Mesothelial cell of epicardium (in vitro differentiated cells): ENCODE measurements around the gene PTPRN2. TPM values are rescaled to one million over a fixed set of nuclear protein-coding genes. Genes with fewer than 3 reads are reported as not detected.

Source experiments
- DNase-seq, 2 experiments: peaks; one replicate each; pipeline ENCODE4 v3.0.0; 2021; ENCODE audit warnings: low spot score in 2 of 2; ENCODE audit not compliant: unreplicated experiment in 2 of 2
- H3K27ac Mint-ChIP-seq: 2 replicates; pipeline ENCODE4 v1.8.0; 2021; ENCODE audit warnings: mixed read lengths
- H3K27me3 Mint-ChIP-seq: 2 replicates; pipeline ENCODE4 v1.8.0; 2021; ENCODE audit warnings: low read depth, mixed read lengths
- H3K36me3 Mint-ChIP-seq: 2 replicates; pipeline ENCODE4 v1.8.0; 2021; ENCODE audit warnings: mixed read lengths
- H3K4me1 Mint-ChIP-seq: 2 replicates; pipeline ENCODE4 v1.8.0; 2021; ENCODE audit warnings: mixed read lengths
- H3K4me3 Mint-ChIP-seq: 2 replicates; pipeline ENCODE4 v1.8.0; 2021; ENCODE audit warnings: mild to moderate bottlenecking, moderate library complexity, mixed read lengths
- H3K9me3 Mint-ChIP-seq: 2 replicates; pipeline ENCODE4 v1.8.0; 2021; ENCODE audit warnings: mixed read lengths
- total RNA-seq: library from RNA; stranded (reverse); gene quantifications from 3 replicates; pipeline ENCODE4 v1.2.1, GENCODE V29; 2021
- TF ChIP-seq, protein P1 (sequence below): fragments of 200-600 bp; sonication (generic); IDR thresholded peaks from one replicate; pipeline ENCODE4 v1.5.0; 2021; ENCODE audit warnings: antibody characterized with exemption; ENCODE audit not compliant: unreplicated experiment

Gene PTPRN2
- total RNA-seq, 1 donor from 2014 or later, result 2.2 TPM

DNA sequence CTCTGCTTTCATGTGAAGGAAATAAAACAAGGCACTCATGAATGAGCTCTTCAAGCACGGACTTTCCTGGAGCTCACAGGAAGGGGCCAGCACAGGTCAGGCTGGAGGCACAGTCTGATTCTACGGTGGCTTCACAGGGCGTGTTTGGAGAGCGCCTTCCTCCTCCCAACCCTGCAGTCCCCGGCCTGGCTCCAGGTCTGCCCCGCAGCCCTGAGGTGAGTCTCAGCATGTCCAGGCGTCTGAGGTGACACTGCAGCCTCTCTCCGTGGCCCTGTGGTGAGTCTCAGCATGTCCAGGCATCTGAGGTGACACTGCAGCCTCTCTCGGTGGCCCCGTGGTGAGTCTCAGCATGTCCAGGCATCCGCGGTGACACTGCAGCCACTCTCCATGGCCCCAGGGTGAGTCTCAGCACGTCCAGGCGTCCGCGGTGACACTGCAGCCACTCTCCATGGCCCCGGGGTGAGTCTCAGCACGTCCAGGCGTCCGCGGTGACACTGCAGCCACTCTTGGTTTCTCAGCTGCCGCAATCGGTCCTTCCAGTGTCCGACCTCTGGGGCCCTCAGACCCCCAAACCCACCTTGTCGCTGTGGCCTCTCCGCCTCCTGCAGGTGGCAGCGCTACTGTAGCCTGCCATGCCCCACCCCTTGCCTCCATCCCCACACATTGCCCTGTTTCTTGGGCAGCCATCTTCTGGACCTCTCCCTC is 869.2 kb downstream of the PTPRN2 start:
- H3K27ac Mint-ChIP-seq, result no peak overlapping the region
- H3K9me3 Mint-ChIP-seq, result no peaks in the 10 kb centered on the region
- TF ChIP-seq, protein P1, sequence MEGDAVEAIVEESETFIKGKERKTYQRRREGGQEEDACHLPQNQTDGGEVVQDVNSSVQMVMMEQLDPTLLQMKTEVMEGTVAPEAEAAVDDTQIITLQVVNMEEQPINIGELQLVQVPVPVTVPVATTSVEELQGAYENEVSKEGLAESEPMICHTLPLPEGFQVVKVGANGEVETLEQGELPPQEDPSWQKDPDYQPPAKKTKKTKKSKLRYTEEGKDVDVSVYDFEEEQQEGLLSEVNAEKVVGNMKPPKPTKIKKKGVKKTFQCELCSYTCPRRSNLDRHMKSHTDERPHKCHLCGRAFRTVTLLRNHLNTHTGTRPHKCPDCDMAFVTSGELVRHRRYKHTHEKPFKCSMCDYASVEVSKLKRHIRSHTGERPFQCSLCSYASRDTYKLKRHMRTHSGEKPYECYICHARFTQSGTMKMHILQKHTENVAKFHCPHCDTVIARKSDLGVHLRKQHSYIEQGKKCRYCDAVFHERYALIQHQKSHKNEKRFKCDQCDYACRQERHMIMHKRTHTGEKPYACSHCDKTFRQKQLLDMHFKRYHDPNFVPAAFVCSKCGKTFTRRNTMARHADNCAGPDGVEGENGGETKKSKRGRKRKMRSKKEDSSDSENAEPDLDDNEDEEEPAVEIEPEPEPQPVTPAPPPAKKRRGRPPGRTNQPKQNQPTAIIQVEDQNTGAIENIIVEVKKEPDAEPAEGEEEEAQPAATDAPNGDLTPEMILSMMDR, result no peak
- DNase-seq, result no peak
- H3K4me3 Mint-ChIP-seq, result no peak overlapping the region
- H3K36me3 Mint-ChIP-seq, result no peaks in the 10 kb centered on the region
- no peaks in the 10 kb centered on the region for H3K4me1 Mint-ChIP-seq
- peaks cover 50% of the 10 kb centered on the region for H3K27me3 Mint-ChIP-seq

DNA sequence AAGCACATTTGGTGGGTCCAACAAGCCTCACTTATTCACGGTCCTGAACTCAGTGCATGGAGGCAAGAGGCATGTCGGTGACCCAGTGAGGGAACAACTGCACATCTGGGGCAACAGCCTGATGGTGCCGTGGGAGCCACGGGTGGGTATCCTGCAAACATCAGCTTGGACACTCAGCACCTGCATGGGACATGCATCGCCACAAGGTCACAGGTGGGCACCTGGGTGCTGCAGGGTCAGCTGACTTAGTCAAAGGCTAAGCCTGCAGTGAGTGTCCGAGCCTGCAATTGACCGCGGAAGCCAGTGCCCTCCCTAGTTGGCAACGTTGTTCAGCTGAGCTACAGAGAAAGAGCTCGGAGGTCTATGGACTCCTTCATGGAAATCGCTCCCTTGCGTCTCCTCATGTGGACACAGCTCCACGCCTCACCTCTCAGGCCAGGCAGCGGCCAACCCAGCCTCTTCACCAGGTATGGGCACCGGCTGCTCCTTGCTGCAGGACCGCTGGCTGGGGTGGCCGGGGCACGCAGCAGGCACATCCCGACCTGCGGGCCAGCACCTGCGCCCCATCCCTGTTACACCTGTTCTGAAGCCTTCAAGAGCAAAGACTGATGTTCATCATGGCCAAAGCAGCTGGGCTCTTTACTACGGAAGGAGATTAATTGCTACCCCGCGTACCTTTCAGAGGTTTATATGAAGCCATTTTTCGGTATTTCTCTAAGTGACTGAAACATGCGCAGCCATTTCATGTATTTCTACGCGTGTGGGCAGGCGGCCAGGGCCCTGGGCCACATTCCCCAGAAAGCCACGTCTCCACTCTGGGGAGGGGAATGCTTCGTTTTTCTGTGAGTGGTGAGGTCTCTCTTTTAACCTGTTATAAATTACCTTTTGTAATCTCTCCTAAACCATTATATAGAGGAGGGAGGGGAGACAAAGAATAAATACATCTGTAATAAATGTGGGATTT is 870.1 kb downstream of the PTPRN2 start:
- Mint-ChIP-seq H3K36me3 (no peaks in the 10 kb centered on the region), H3K27me3 (peaks cover 50% of the 10 kb centered on the region), H3K27ac (no peak overlapping the region), H3K4me1 (no peaks in the 10 kb centered on the region), H3K4me3 (no peak overlapping the region), H3K9me3 (no peaks in the 10 kb centered on the region)
- no peak for DNase-seq
- TF ChIP-seq, protein P1, result no peak

DNA sequence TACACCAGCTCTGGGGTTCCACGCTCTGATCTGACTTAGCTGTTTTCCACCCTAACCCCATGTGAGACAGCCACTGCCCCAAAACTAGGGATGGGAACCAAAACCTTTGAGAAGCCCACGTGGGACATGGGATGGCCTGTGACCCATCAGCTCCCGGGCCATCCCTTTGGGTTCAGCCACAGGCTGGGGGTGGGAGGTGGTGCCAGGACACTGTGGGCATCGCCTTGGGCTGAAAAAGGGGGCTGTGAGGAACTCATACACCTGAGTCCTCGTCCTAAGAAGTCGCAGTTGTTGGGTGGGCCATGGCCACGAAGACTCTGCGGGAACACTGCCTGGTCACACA is 871.7 kb downstream of the PTPRN2 start:
- no peak for DNase-seq

DNA sequence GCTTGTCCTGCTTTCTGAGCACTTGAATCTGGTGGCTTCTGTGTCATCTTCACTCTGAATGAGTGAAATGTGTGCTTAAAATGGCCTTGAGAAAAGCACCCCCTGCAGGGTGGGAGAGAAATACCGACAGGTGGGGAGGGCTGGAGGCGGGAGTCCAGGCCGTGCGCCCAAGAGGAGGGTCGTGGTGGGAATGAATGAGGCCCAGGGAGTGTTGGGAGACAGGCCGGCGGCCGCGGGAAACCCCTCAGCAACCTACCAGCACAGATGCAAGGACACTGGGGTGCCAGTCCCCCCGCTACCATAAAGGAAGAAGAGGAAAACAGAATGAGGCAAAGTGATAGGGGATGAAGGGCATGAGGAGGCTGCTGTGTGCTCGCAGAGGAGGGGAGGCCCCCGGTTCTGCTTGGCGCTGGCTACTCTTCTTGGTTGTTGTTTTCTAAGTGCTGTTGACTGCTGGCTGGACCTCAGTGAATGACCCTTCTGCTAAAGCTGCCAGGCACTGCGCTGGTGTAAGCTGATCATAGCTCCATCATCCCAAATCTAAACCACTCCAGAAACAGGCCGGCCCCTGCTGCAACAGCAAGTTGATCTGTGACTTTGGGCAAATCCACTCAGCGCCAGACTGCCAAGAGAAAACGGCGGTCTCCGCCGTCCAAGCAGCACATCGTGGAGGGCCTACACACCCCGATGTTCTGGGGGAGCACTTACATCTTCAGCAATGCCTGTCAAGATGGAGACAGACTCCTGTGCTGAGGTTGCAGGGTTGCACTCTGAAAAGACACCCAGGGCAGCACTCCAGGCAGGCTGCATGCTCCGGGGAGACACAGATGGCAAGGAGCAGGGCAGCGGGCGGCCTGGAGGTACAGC is 872.3 kb downstream of the PTPRN2 start:
- H3K9me3 Mint-ChIP-seq, result no peaks in the 10 kb centered on the region
- H3K27ac Mint-ChIP-seq, result no peak overlapping the region
- no peaks in the 10 kb centered on the region for H3K36me3 Mint-ChIP-seq
- H3K4me3 Mint-ChIP-seq, result no peak overlapping the region
- TF ChIP-seq, protein P1, result no peak
- no peak for DNase-seq
- peaks cover 44% of the 10 kb centered on the region for H3K27me3 Mint-ChIP-seq
- no peaks in the 10 kb centered on the region for H3K4me1 Mint-ChIP-seq

More for the DNA sequence above, 871.7 kb downstream of the PTPRN2 start:
- no peak overlapping the region for H3K4me3 Mint-ChIP-seq
- H3K27ac Mint-ChIP-seq, result no peak overlapping the region
- no peaks in the 10 kb centered on the region for H3K4me1 Mint-ChIP-seq
- H3K27me3 Mint-ChIP-seq, result peaks cover 50% of the 10 kb centered on the region
- no peaks in the 10 kb centered on the region for H3K36me3 Mint-ChIP-seq
- TF ChIP-seq, protein P1, result no peak
- no peaks in the 10 kb centered on the region for H3K9me3 Mint-ChIP-seq
